COLO668 (cell line): Measurements from ENCODE around the gene SLC30A3.

ENCODE experiments used
- DNase-seq: peaks from one replicate; lab custom pipeline; 2025; ENCODE audit not compliant: unreplicated experiment; lab: John Stamatoyannopoulos, UW

SLC30A3 gene

GRCh38 chr2:27261241-27261925 lies 1.5 kb downstream of the SLC30A3 start:
- no peak for DNase-seq

GRCh38 chr2:27258051-27258450 lies 4.8 kb downstream of the SLC30A3 start:
- no peak for DNase-seq

- DNase-seq = no peak
These were observed 5.9 kb downstream of the SLC30A3 start for GRCh38 chr2:27256855-27257454.

- no peak for DNase-seq
These were observed 7.2 kb downstream of the SLC30A3 start for GRCh38 chr2:27255660-27256059.

GRCh38 chr2:27255187-27255586 lies 7.7 kb downstream of the SLC30A3 start:
- no peak for DNase-seq

- peak; percentile 36 for DNase-seq
These were observed 11.1 kb downstream of the SLC30A3 start for GRCh38 chr2:27251766-27252165.

- DNase-seq = no peak
These were observed 12.0 kb downstream of the SLC30A3 start for GRCh38 chr2:27250652-27251379.

GRCh38 chr2:27249891-27250651 lies 12.8 kb downstream of the SLC30A3 start:
- peak; percentile 61 for DNase-seq

GRCh38 chr2:27249159-27249890 lies 13.5 kb downstream of the SLC30A3 start:
- no peak for DNase-seq

- DNase-seq = no peak
These were observed 15.0 kb downstream of the SLC30A3 start for GRCh38 chr2:27247893-27248292.

GRCh38 chr2:27245626-27246025 lies 17.2 kb downstream of the SLC30A3 start:
- no peak for DNase-seq

GRCh38 chr2:27245116-27245515 lies 17.7 kb downstream of the SLC30A3 start:
- DNase-seq = no peak

GRCh38 chr2:27243391-27244130 lies 19.3 kb downstream of the SLC30A3 start:
- no peak for DNase-seq

GRCh38 chr2:27242614-27242951 lies 20.3 kb downstream of the SLC30A3 start:
- no peak for DNase-seq

- DNase-seq = no peak
These were observed 20.9 kb downstream of the SLC30A3 start for GRCh38 chr2:27241761-27242613.

GRCh38 chr2:27240406-27240805 lies 22.4 kb downstream of the SLC30A3 start:
- DNase-seq = no peak

GRCh38 chr2:27238976-27239375 lies 23.9 kb downstream of the SLC30A3 start:
- DNase-seq = no peak

GRCh38 chr2:27237341-27237945 lies 25.4 kb downstream of the SLC30A3 start:
- DNase-seq = no peak

GRCh38 chr2:27236626-27237025 lies 26.2 kb downstream of the SLC30A3 start:
- no peak for DNase-seq
